T-helper 2 cell (primary cell): Measurements from ENCODE around the gene TRPC6.
A peak's percentile ranks its signal among the peaks of the same experiment; 100 is the strongest.
"Not testable (repeated sequence)": the region's sequence is repeated elsewhere in the genome, so short reads cannot be mapped to it uniquely, and the experiment has no call there.

ENCODE experiments used
- DNase-seq, 5 experiments: peaks; one replicate each; pipeline versions ENCODE4 v3.0.0 to v3.0.0-alpha.2; 2012 to 2022

TRPC6 gene

GRCh38 chr11:101446726-101447125 is 137.1 kb downstream of the TRPC6 start:
- DNase-seq, result no peak

- DNase-seq, result no peak
These were observed 137.6 kb downstream of the TRPC6 start for GRCh38 chr11:101446238-101446637.

- DNase-seq, result no peak
These were observed 138.0 kb downstream of the TRPC6 start for GRCh38 chr11:101445761-101446160.

- DNase-seq, result no peak
These were observed 139.0 kb downstream of the TRPC6 start for GRCh38 chr11:101444851-101445250.

- no peak for DNase-seq
These were observed 139.6 kb downstream of the TRPC6 start for GRCh38 chr11:101444164-101444563.

GRCh38 chr11:101442936-101443521 is 140.8 kb downstream of the TRPC6 start:
- no peak for DNase-seq

GRCh38 chr11:101442171-101442570 is 141.6 kb downstream of the TRPC6 start:
- DNase-seq, result no peak

GRCh38 chr11:101441747-101442146 is 142.1 kb downstream of the TRPC6 start:
- DNase-seq, result no peak

- DNase-seq, result no peak
These were observed 144.3 kb downstream of the TRPC6 start for GRCh38 chr11:101439488-101439887.

GRCh38 chr11:101438708-101439107 is 145.1 kb downstream of the TRPC6 start:
- DNase-seq, result not testable (repeated sequence)

GRCh38 chr11:101438126-101438525 is 145.7 kb downstream of the TRPC6 start:
- no peak for DNase-seq

- DNase-seq, result peak in 1 of 5 experiments; percentile 6
These were observed 147.2 kb downstream of the TRPC6 start for GRCh38 chr11:101436511-101437142.

GRCh38 chr11:101435408-101435973 is 148.3 kb downstream of the TRPC6 start:
- DNase-seq, result no peak

- no peak for DNase-seq
These were observed 149.7 kb downstream of the TRPC6 start for GRCh38 chr11:101434026-101434643.

GRCh38 chr11:101433151-101433550 is 150.7 kb downstream of the TRPC6 start:
- DNase-seq, result no peak

- no peak for DNase-seq
These were observed 153.9 kb downstream of the TRPC6 start for GRCh38 chr11:101429703-101430540.

- no peak for DNase-seq
These were observed 154.9 kb downstream of the TRPC6 start for GRCh38 chr11:101428918-101429317.

- DNase-seq, result no peak
These were observed 176.5 kb downstream of the TRPC6 start for GRCh38 chr11:101407324-101407723.
